WI38 (cell line): ENCODE measurements around the gene TRPC6.

ENCODE experiments used
- H3K4me3 ChIP-seq: 2 replicates; pipeline ENCODE4 v1.5.1; 2011; ENCODE audit warnings: low read depth, mild to moderate bottlenecking, control low read depth, low read length
- CTCF ChIP-seq: IDR thresholded peaks from 2 replicates; pipeline ENCODE4 v1.5.1; 2012; ENCODE audit warnings: low read depth, mild to moderate bottlenecking, control low read depth, low read length

Gene TRPC6

DNA sequence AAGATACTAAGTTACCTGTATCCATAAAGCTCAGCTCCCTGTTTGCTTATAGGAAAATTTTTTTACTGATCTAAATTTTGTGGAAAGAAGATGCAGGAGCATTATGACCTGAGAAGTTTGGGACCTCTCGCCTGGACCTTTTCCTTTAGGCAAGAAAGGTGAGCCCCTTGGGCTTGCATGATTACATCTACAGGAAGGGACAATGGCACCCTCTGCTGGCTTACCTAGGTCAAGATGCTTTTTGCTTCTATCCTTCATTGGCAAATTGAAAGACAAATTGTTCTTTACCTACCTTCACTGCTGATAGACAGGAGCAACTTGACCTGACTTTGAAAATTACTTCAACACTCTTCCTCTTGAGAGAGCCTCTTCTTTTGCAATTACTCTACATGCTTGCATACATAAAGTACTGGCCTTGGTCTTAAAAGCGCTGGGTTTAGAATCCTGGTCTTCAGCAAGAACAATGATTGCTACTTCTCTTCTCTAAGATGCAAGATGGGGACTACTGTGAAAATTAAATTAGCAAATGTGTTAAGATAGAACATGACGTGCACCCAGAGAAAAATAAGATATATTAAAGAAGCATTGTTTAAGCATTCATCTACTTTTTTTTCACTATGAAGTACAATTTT, 147.2 kb downstream of the TRPC6 start:
- peak; percentile 67 for TF ChIP-seq CTCF

GRCh38 chr11:101435408-101435973, 148.3 kb downstream of the TRPC6 start:
- no peak overlapping the region for H3K4me3 ChIP-seq
- TF ChIP-seq CTCF: no peak

More for the DNA sequence above, 147.2 kb downstream of the TRPC6 start:
- H3K4me3 ChIP-seq: no peak overlapping the region

DNA sequence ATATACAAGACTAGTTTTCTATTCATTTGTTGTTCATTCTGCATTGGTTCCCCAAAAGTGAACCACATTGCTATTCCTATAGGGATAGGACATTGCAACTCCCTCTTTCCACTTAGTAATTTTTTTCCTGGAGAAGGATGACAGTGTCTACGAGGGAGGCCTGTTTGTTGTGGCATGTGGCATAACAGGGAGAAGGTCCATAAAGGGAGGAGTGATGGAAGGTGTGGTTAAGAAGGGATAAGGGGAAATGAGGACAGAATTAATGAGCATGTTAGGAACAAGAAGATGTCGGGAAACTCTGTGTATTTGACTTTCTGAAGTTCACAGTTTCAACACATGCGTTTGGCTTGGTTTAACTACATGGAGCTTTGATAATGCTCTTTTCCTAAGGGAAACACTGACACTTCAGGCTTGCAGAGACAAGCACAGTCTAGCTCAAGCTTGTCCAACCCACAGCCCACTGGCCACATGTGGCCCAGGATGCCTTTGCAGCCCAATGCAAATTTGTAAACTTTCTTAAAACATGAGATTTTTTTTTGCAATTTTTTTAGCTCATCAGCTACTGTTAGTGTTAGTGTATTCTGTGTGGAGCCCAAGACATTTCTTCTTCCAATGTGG, 149.7 kb downstream of the TRPC6 start:
- TF ChIP-seq CTCF: no peak
- H3K4me3 ChIP-seq: no peak overlapping the region

GRCh38 chr11:101433151-101433550, 150.7 kb downstream of the TRPC6 start:
- no peak overlapping the region for H3K4me3 ChIP-seq
- no peak for TF ChIP-seq CTCF

DNA sequence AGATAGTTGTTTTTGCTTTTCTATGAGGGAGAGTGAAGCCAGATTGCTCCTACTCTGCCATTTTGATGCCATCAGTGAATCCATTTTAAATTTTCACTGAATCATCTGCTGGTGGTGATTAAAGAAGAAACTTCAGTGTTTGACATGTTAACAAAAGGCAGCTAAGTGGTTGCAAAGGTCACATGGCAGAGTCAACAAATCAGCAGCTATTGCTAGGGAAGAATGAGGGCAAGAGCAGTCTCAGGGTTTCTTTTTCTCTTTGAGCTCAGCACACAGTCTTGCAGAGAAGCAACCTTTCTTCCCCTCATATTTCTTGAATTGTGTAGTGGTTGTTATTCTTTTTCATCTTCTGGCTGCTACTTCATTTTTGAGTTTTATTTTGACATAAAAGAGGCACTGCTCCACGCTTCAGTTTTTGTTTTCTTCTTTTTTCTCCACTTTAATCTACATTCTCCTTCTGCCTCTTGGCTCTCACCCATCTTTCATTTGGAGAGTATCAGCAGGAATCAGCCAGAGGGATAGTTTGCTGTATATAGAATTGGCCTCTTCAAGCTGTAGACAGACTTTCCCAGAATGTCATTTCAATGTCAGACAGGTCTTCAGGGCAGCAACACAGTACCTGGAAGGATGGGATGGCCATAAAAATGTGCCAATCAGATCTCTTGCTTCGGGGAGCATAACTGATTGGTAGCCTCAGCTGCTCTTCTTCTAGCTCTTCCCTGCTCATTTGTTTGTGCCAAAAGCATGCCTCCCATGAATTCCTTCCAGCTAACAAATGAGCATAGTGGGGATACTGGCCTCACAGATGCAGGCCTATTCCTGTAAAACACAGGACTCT, 153.9 kb downstream of the TRPC6 start:
- TF ChIP-seq CTCF: no peak
- no peak overlapping the region for H3K4me3 ChIP-seq

DNA sequence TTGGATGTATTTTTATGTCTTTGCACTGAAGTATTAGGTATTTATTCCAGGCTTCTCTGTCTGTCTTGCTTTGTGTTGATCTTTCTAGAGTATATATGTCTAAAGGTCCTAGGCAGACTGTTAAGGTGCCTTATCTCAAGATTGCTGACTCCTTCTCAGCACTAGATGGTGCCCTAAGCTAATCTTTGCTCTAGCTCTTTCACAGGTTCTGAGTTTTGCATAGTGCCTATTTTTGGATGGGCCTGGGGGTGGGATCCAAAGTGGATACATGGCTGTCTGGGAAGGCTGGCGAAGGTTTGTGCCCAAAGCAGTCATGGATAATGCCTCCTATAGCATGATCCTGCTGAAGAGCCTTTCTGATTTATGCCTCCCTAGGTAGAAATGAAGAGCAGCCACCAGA, 154.9 kb downstream of the TRPC6 start:
- TF ChIP-seq CTCF: peak; percentile 55
- no peak overlapping the region for H3K4me3 ChIP-seq
